NCI-H146 treated with DMSO at 0.1 percent for 48 hours (cell line): ENCODE measurements around the gene STPG3.
A peak's percentile ranks its signal among the peaks of the same experiment; 100 is the strongest.
"Not testable (repeated sequence)": the region's sequence is repeated elsewhere in the genome, so short reads cannot be mapped to it uniquely, and the experiment has no call there.

Experiments used
- DNase-seq: peaks from one replicate; lab custom pipeline; 2025; ENCODE audit not compliant: unreplicated experiment; lab: John Stamatoyannopoulos, UW

The STPG3 gene

GRCh38 chr9:137244486-137245449, 6.3 kb upstream of the STPG3 start:
- DNase-seq = no peak

GRCh38 chr9:137245450-137246421, 5.3 kb upstream of the STPG3 start:
- DNase-seq = no peak

- DNase-seq = no peak
These were observed 3.8 kb upstream of the STPG3 start for GRCh38 chr9:137247135-137247915.

- no peak for DNase-seq
These were observed 3.2 kb upstream of the STPG3 start for GRCh38 chr9:137247916-137248175.

- DNase-seq = no peak
These were observed 525 bp upstream of the STPG3 start for GRCh38 chr9:137250329-137251193.

GRCh38 chr9:137251490-137252268, 593 bp downstream of the STPG3 start:
- no peak for DNase-seq

- DNase-seq = no peak
These were observed 1.7 kb downstream of the STPG3 start for GRCh38 chr9:137252555-137253506.

- no peak for DNase-seq
These were observed 2.9 kb downstream of the STPG3 start for GRCh38 chr9:137253717-137254623.

- DNase-seq = peak; percentile 48
These were observed 3.8 kb downstream of the STPG3 start, which contains the start of gene NELFB for GRCh38 chr9:137254624-137255447. Gene NELFB (plus strand): TSS chr9:137255327.

- no peak for DNase-seq
These were observed 4.5 kb downstream of the STPG3 start for GRCh38 chr9:137255448-137256114.

- no peak for DNase-seq
These were observed 5.3 kb downstream of the STPG3 start for GRCh38 chr9:137256362-137256761.

- no peak for DNase-seq
These were observed 5.8 kb downstream of the STPG3 start for GRCh38 chr9:137256856-137257255.

- DNase-seq = not testable (repeated sequence)
These were observed 11.3 kb downstream of the STPG3 start for GRCh38 chr9:137262173-137262908.

GRCh38 chr9:137262909-137263285, 11.8 kb downstream of the STPG3 start:
- no peak for DNase-seq

- no peak for DNase-seq
These were observed 12.4 kb downstream of the STPG3 start for GRCh38 chr9:137263506-137263905.
